Activated CD4-positive, alpha-beta T cell treated with anti-CD3 and anti-CD28 coated beads for 36 hours (primary cell): Measurements from ENCODE around the gene TMEM141. TPM values are rescaled to one million over a fixed set of nuclear protein-coding genes. Genes with fewer than 3 reads are reported as not detected.
"Not testable (repeated sequence)": the region's sequence is repeated elsewhere in the genome, so short reads cannot be mapped to it uniquely, and the experiment has no call there.

ENCODE experiments used
- ATAC-seq: fragments of 200-7000 bp; cut with Tn5 transposase; one replicate; pipeline ENCODE4 v1.10.0; 2021; ENCODE audit warnings: mild to moderate bottlenecking, moderate library complexity
- CTCF ChIA-PET: fragments of 350-600 bp; sonication (Branson Sonifier 250); formaldehyde crosslinking; loops from one replicate; lab custom pipeline; 2021; ENCODE audit warnings: antibody characterized with exemption; lab: Charles Lee
- POLR2A ChIA-PET: fragments of 350-600 bp; sonication (Branson Sonifier 250); formaldehyde crosslinking; loops from one replicate; lab custom pipeline; 2021; ENCODE audit warnings: antibody characterized with exemption, inconsistent platforms; lab: Charles Lee
- DNase-seq: peaks from one replicate; pipeline ENCODE4 v3.0.0-alpha.2; 2020
- H3K27ac Mint-ChIP-seq: one replicate; pipeline ENCODE4 v1.8.0; 2021; ENCODE audit warnings: mixed read lengths
- H3K27me3 Mint-ChIP-seq: one replicate; pipeline ENCODE4 v1.8.0; 2021; ENCODE audit warnings: mixed read lengths
- H3K36me3 Mint-ChIP-seq: one replicate; pipeline ENCODE4 v1.8.0; 2021; ENCODE audit warnings: low read depth, mixed read lengths
- H3K4me1 Mint-ChIP-seq: one replicate; pipeline ENCODE4 v1.8.0; 2021; ENCODE audit warnings: mixed read lengths
- H3K4me3 Mint-ChIP-seq: one replicate; pipeline ENCODE4 v1.8.0; 2021; ENCODE audit warnings: mild to moderate bottlenecking, moderate library complexity, mixed read lengths
- H3K9me3 Mint-ChIP-seq: one replicate; pipeline ENCODE4 v1.8.0; 2021; ENCODE audit warnings: low read depth, mixed read lengths
- intact Hi-C, 2 experiments: fragments of 100-400 bp; cut with DNase I in 1 of 2; cut with micrococcal nuclease in 1 of 2; formaldehyde crosslinking; loops; one replicate each; pipeline versions ENCODE4 v1.14.2 to v1.15.1; 2022 to 2024; cut with DNase I, micrococcal nuclease
- microRNA-seq: library from miRNA; unstranded; fragments of <30 nt; microRNA quantifications from one replicate; pipeline ENCODE4 v1.2.0, GENCODE V29; 2021; ENCODE audit warnings: borderline replicate concordance
- total RNA-seq, 2 experiments: library from RNA; stranded (reverse); gene quantifications; one replicate each; pipeline ENCODE4 v1.2.3, GENCODE V29; 2021

Gene TMEM141
- total RNA-seq, 2 experiments from 2014 or later = 30.9 to 47.1 TPM

- CTCF ChIA-PET = interaction anchor here (0.6 to 1.5 kb wide), 2 partner anchors 29 to 491 kb away, joined by 3 to 6 read pairs; no protein-coding TSS in a partner anchor
Observed at GRCh38 chr9:136839229-136840139, 48.3 kb downstream of the TMEM141 start.

GRCh38 chr9:136840140-136840876 lies 49.2 kb downstream of the TMEM141 start:
- peaks cover 6% of the 10 kb centered on the region for H3K4me1 Mint-ChIP-seq
- H3K27ac Mint-ChIP-seq = no peak overlapping the region
- ChIA-PET POLR2A (no interaction called here), CTCF (interaction anchor here (1.5 kb wide), 1 partner anchor 30 kb away, joined by 6 read pairs; no protein-coding TSS in a partner anchor)
- H3K4me3 Mint-ChIP-seq = no peak overlapping the region
- no peaks in the 10 kb centered on the region for H3K9me3 Mint-ChIP-seq
- intact Hi-C loops = loop anchor here in 1 of 2 experiments (10.0 kb wide), 1 partner anchor 194 kb away; the partner anchor contains the start of gene FUT7
- peaks cover 4% of the 10 kb centered on the region for H3K27me3 Mint-ChIP-seq
- DNase-seq (no peak), ATAC-seq (no peak)
- H3K36me3 Mint-ChIP-seq = peaks cover 3% of the 10 kb centered on the region

More at GRCh38 chr9:136839229-136840139, 48.3 kb downstream of the TMEM141 start:
- Mint-ChIP-seq H3K36me3 (peaks cover 3% of the 10 kb centered on the region), H3K4me3 (no peak overlapping the region), H3K9me3 (no peaks in the 10 kb centered on the region), H3K27ac (no peak overlapping the region), H3K4me1 (peaks cover 6% of the 10 kb centered on the region), H3K27me3 (peaks cover 2% of the 10 kb centered on the region)
- intact Hi-C loops = loop anchor here in 1 of 2 experiments (10.0 kb wide), 1 partner anchor 195 kb away; the partner anchor contains the start of gene FUT7
- POLR2A ChIA-PET = no interaction called here
- no peak for ATAC-seq
- DNase-seq = no peak

GRCh38 chr9:136840877-136841645 lies 49.9 kb downstream of the TMEM141 start:
- H3K4me1 Mint-ChIP-seq = peaks cover 6% of the 10 kb centered on the region
- H3K36me3 Mint-ChIP-seq = peaks cover 3% of the 10 kb centered on the region
- DNase-seq (no peak), ATAC-seq (no peak)
- POLR2A ChIA-PET = no interaction called here
- H3K9me3 Mint-ChIP-seq = no peaks in the 10 kb centered on the region
- H3K27ac Mint-ChIP-seq = no peak overlapping the region
- CTCF ChIA-PET = interaction anchor here (0.9 to 2.3 kb wide), 7 partner anchors 17 to 364 kb away, joined by 3 to 15 read pairs (median 6); partner anchors contain the start of gene PAXX
- H3K4me3 Mint-ChIP-seq = no peak overlapping the region
- peaks cover 7% of the 10 kb centered on the region for H3K27me3 Mint-ChIP-seq
- intact Hi-C loops = loop anchor here in 1 of 2 experiments (10.0 kb wide), 1 partner anchor 194 kb away; the partner anchor contains the start of gene FUT7

- not testable (repeated sequence) for H3K9me3 Mint-ChIP-seq, DNase-seq, ATAC-seq, H3K4me1 Mint-ChIP-seq, H3K27ac Mint-ChIP-seq, H3K36me3 Mint-ChIP-seq
- Mint-ChIP-seq H3K27me3 (peaks cover 11% of the 10 kb centered on the region), H3K4me3 (peak overlapping the region; percentile 65)
- ChIA-PET POLR2A (interaction anchor here (1.1 to 1.5 kb wide), 2 partner anchors 45 to 188 kb away, joined by 3 to 4 read pairs; partner anchors contain the start of gene TRAF2), CTCF (interaction anchor here (0.6 to 2.7 kb wide), 23 partner anchors 8 to 363 kb away, joined by 3 to 21 read pairs (median 4); partner anchors contain the start of genes MAN1B1, PAXX, RABL6 and SAPCD2)
- intact Hi-C loops = loop anchor here (1.0 to 10.0 kb wide), 2 partner anchors 102 to 193 kb away; partner anchors contain the start of genes FBXW5 (in 1 of the 2) and FUT7 (in 1 of the 2)
Observed at GRCh38 chr9:136841646-136842379, 50.7 kb downstream of the TMEM141 start.

- not testable (repeated sequence) for H3K4me1 Mint-ChIP-seq, H3K9me3 Mint-ChIP-seq, H3K27ac Mint-ChIP-seq, H3K36me3 Mint-ChIP-seq
- ChIA-PET POLR2A (interaction anchor here (0.9 to 1.5 kb wide), 3 partner anchors 44 to 187 kb away, joined by 3 to 4 read pairs (median 3); partner anchors contain the start of gene TRAF2), CTCF (interaction anchor here (0.6 to 2.7 kb wide), 23 partner anchors 8 to 362 kb away, joined by 3 to 21 read pairs (median 4); partner anchors contain the start of genes EDF1, MAN1B1, PAXX and RABL6)
- DNase-seq = peak; percentile 88
- peaks cover 11% of the 10 kb centered on the region for H3K27me3 Mint-ChIP-seq
- intact Hi-C loops = loop anchor here (1.0 to 10.0 kb wide), 2 partner anchors 102 to 192 kb away; partner anchors contain the start of genes FBXW5 (in 1 of the 2) and FUT7 (in 1 of the 2)
- ATAC-seq = peak; percentile 89
- peak within 1 kb of the TSS; percentile 65 for H3K4me3 Mint-ChIP-seq
Observed at GRCh38 chr9:136842380-136842948, 51.3 kb downstream of the TMEM141 start, which contains the start of gene AJM1. Gene AJM1, plus strand, starts transcription at chr9:136842478. Its CDS starts 1,937 bp downstream, at chr9:136844415.

Small RNA genes within 50 kb of the gene (microRNA-seq; reads per million reads assigned to microRNA genes)
- gene MIR4292 (not detected), gene MIR6722 (not detected)

Other genes with a start within 250 kb of the TMEM141 start
- gene NOTCH1, start 245.3 kb upstream of the TMEM141 start, total RNA-seq = 10 to 100 TPM; 70.0 to 79.4 TPM
- gene EGFL7, start 128.4 kb upstream of the TMEM141 start, total RNA-seq = 1 to 10 TPM; 1.2 to 1.4 TPM
- gene AGPAT2, start 103.9 kb upstream of the TMEM141 start, total RNA-seq = 10 to 100 TPM in 1 of 2 experiments, 1 to 10 TPM in 1; 9.0 to 10.4 TPM
- under 1 TPM; 0.21 to 0.25 TPM for gene DIPK1B, start 78.8 kb upstream of the TMEM141 start, total RNA-seq
- gene LCN10, start 48.4 kb upstream of the TMEM141 start, total RNA-seq = 1 to 10 TPM in 1 of 2 experiments, under 1 TPM in 1; 0.71 to 1.2 TPM
- not detected for gene LCN6, start 42.8 kb upstream of the TMEM141 start, total RNA-seq
- not detected for gene LCN8, start 33.1 kb upstream of the TMEM141 start, total RNA-seq
- gene LCN15, start 26.8 kb upstream of the TMEM141 start, total RNA-seq = not detected
- gene CCDC183, start 5.0 kb downstream of the TMEM141 start, total RNA-seq = under 1 TPM; 0.47 to 0.55 TPM
- gene RABL6, start 16.6 kb downstream of the TMEM141 start, total RNA-seq = 10 to 100 TPM; 66.2 to 71.8 TPM
- gene AJM1, start 51.1 kb downstream of the TMEM141 start, total RNA-seq = 1 to 10 TPM; 4.3 to 4.8 TPM
- 10 to 100 TPM; 94.5 to 98.9 TPM for gene PHPT1, start 58.1 kb downstream of the TMEM141 start, total RNA-seq
- gene MAMDC4, start 61.0 kb downstream of the TMEM141 start, total RNA-seq = 10 to 100 TPM; 16.6 to 17.5 TPM
- gene EDF1, start 75.0 kb downstream of the TMEM141 start, total RNA-seq = 100 to 1,000 TPM; 282 to 320 TPM
- 10 to 100 TPM; 37.4 to 46.2 TPM for gene TRAF2, start 95.2 kb downstream of the TMEM141 start, total RNA-seq
- 10 to 100 TPM; 54.4 to 66.4 TPM for gene FBXW5, start 153.4 kb downstream of the TMEM141 start, total RNA-seq
- gene C8G, start 153.9 kb downstream of the TMEM141 start, total RNA-seq = under 1 TPM in 1 of 2 experiments, not detected in 1; 0.77 TPM
- 1 to 10 TPM; 1.1 to 1.5 TPM for gene LCN12, start 160.9 kb downstream of the TMEM141 start, total RNA-seq
- not detected for gene PTGDS, start 186.2 kb downstream of the TMEM141 start, total RNA-seq
- gene LCNL1, start 191.6 kb downstream of the TMEM141 start, total RNA-seq = not detected
- 10 to 100 TPM; 52.7 to 67.1 TPM for gene PAXX, start 201.1 kb downstream of the TMEM141 start, total RNA-seq
- gene CLIC3, start 205.2 kb downstream of the TMEM141 start, total RNA-seq = not detected
- gene ABCA2, start 236.9 kb downstream of the TMEM141 start, total RNA-seq = 10 to 100 TPM; 20.4 to 23.7 TPM
- gene FUT7, start 240.7 kb downstream of the TMEM141 start, total RNA-seq = 1 to 10 TPM; 1.3 to 1.6 TPM